ENCODE results near the gene WDR5B.

Gene WDR5B

DNA sequence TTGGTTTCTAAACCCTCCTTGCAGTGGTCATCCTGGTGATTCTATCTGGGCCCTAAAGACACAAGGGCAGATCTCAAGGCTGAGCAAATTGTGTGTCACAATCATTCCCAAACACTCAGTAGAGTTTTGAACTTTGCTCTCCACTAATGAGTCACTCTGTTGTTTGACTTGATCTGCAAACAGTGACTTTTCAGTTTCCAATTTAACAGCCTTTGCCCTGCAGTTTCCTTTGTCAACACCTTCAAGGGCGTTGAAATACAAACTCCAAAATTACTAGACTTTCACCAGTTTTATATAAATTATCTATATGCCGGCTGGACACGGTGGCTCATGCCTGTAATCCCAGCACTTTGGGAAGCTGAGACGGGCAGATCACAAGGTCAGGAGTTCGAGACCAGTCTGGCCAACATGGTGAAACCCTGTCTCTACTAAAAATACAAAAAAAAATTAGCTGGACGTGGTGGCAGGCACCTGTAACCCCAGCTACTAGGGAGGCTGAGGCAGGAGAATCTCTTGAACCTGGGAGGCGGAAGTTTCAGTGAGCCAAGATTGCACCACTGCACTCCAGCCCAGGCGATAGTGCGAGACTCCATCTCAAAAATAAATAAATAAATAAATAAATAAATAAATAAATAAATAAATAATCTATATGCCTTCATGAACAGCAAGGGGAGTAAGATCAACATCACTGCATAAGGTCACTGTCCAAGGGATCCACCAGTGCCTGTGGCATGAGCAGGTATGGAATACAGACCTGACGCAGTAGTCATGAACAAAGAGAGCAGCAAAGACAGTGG lies 50.1 kb downstream of the WDR5B start:
- DNase-seq, result peak; percentile 61 to 64

GRCh38 chr3:122365073-122365472 lies 50.8 kb downstream of the WDR5B start:
- no peak for DNase-seq

DNA sequence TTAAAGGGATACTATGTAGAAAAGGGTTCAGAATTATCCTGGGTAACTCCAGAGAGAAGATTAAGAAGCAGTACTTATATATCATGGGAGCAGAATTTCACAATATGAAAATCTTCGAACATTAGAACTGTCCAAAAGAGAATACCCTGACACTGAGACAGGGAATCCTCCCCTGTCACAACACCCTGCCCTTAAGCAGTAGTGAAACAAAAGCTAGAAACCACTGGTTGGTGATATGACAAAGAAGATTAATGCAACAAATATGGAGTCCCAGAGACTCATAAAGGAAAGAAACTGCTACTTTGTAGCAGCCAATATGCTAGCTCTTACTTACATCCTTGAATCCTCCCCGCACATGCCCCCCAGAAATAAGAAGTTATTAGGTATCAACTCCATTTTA lies 51.4 kb downstream of the WDR5B start:
- DNase-seq, result no peak
